Measurements from ENCODE around the gene SLC22A23.

SLC22A23 gene, protein sequence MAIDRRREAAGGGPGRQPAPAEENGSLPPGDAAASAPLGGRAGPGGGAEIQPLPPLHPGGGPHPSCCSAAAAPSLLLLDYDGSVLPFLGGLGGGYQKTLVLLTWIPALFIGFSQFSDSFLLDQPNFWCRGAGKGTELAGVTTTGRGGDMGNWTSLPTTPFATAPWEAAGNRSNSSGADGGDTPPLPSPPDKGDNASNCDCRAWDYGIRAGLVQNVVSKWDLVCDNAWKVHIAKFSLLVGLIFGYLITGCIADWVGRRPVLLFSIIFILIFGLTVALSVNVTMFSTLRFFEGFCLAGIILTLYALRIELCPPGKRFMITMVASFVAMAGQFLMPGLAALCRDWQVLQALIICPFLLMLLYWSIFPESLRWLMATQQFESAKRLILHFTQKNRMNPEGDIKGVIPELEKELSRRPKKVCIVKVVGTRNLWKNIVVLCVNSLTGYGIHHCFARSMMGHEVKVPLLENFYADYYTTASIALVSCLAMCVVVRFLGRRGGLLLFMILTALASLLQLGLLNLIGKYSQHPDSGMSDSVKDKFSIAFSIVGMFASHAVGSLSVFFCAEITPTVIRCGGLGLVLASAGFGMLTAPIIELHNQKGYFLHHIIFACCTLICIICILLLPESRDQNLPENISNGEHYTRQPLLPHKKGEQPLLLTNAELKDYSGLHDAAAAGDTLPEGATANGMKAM

DNA sequence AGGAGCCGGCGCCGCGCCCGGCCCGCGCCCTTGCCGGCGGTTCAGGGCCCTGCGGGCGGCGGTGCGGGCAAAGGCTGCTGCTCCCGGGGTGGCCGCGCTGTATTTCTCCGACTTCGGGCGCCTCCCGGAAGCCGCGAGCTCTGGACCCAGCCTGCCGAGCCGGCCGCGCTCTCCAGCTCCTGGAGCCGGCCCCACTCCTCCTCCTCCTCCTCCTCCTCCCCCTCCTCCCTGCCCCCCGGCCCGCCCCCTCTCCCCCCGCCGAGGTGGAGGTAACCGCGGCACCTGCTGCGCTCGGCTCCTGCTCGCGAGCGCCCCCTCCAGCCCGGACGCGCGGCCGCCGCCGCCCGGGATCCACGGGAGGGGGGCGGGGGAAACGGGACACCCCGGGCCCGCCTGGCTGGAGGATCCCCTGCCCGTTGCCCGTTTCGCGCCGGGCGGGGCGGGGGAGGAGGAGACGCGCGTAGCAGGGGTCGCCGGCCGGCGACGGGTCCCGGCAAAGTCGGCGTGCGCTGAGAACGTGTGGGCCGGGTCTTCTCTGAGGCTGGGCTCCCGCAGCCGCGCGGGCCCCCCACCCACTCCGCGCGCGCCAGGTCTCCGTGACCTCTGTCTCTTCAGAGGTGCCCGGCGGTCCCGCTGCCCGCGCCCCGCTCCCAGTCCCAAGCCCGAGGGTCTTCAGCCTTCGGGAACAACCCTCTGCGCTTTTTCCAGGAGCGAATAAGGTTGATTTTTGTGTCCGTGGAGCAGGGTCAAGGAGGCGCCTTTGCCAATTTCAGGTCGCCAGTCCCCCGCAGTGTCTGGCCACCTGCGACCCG is at the start of gene SLC22A23:
Gene SLC22A23, minus strand, starts transcription at position 153 of the 812 bp plus-strand sequence. CDS start 491 bp downstream, outside the sequence.
- DNase-seq: peak; percentile 38

DNA sequence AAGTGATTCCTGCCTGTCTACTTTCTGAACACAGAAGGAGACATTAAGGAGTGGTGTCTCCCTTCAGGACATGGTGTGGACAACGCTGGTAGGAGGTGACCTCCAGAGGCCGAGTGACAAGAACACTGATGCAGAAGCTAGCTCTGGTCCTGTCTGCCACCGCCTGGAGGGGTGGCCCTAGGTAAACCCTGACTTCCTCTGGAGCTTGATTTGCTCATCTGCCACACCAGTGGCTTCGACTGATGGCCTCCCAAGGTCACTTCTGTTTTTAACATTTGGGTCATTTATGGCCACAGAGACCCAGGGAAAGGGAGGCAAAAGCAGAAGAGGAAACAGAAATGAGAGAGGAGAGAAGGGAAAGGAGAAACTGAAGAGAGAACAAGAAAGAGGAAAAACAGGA is 49.4 kb upstream of the SLC22A23 start:
- DNase-seq: no peak

DNA sequence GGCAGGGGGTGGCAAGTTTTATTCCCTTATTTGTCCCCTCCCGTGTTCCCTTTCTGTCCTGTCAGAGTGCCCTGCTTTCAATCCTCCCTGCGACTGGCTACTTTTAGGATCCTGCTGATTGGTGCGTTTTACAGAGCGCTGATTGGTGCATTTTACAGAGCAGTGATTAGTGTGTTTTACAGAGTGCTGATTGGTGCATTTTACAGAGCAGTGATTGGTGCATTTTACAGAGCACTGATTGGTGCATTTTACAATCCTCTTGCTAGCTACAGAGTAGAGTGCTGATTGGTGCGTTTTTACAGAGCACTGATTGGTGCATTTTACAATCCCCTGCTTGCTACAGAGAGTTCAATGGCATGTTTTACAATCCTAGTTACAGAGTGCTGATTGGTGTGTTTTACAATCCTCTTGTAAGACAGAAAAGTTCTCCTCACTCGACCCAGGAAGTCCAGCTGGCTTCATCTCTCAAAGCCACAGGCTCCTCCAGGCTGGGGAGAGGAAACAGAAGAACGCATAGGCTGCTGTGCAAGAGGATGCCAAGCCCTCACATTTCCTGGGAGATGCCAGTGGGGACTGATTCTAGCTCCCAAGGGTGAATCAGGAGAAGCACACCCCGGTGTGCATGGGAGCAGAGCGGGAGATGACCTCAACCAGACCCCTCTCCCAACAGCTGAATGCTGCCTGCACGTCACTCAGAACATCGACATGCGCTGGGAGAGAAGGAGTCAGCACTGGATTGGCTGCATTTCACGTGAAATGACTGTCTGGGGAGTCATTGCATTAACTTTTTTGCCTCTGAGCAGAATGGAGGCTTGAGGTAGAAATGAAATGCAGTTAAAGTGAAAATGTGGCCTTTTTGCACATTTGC is 48.3 kb upstream of the SLC22A23 start:
- peak; percentile 32 for DNase-seq

DNA sequence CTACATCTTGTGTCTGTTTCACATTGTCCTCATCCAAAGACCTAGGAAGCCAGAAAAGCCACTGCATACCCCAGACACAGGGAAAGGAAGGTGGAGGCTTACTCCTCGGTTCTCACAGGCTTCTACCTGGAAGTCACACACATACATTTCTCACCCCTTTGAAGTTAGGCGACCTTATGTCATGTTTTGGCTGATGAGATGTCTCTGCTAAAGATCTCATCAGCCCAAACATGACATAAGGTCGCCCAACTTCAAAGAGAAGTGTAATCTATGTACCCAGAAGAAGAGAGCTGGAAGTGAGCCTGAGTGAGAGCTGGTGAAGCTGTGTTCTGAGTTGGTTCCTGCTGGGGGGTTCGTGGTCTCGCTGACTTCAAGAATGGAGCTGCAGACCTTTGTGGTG is 47.5 kb upstream of the SLC22A23 start:
- no peak for DNase-seq

DNA sequence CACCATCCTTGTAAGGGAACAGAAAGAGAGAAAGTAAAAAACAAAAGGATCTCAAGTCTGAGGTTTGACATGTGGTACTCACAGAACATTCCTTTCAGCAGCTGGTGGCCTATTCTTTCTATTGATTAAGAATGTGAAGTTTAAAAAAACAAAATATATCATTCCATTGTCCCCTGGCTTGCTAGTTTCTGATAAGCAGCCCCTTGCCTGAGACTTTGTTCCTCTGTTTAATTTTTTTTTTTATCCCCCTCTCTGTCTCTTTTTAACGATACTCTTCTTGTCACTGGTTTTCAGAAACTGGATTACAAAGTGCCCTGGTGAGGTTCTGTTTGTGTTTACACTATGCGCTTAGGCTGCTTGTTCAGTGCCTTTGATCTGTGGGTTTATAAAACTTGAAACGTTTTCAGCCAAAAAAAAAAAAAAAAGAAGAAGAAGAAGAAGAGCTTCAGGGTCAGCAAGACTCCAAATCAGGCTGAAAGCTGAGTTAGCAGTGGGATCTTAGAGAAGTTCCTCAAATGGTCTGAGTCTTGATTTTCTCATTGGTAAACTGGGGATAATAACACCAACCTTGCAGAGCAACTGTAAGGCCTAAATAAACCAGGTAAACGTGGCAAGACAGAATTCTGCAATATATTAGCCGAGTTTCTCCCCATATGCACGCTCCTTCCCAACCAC is 45.1 kb upstream of the SLC22A23 start:
- no peak for DNase-seq

DNA sequence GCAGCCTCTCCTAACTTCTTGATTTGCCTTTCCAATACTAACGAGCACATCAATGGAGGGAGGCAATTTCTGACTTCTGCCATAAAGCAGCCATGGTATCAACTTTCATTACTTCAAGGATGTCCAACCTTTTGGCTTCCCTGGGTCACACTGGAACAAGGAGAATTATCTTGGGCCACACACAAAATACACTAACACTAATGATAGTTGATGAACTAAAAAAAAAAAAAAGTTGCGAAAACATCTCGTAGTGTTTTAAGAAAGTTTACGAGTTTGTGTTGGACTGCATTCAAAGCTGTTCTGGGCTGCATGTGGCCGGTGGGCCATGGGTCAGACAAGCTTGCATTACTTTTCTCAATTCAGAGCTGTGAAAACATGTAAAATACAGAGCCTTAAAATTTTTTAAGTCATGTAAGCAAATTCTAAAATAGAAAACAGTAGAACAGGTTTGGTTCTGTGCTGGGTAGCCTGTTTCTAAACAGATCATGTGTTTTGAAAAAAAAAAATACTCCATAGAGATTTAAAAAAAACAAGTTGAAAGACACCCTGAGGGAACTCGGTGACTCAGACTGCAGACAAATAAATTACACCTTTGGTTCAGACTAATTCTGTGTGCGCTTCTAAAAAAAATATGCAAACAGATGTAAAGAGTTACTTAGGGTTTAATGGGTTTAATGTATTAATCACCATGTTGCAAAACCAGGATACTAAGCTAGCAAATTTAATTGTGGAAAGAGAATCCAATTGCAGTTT is 43.6 kb upstream of the SLC22A23 start:
- DNase-seq: peak; percentile 76

DNA sequence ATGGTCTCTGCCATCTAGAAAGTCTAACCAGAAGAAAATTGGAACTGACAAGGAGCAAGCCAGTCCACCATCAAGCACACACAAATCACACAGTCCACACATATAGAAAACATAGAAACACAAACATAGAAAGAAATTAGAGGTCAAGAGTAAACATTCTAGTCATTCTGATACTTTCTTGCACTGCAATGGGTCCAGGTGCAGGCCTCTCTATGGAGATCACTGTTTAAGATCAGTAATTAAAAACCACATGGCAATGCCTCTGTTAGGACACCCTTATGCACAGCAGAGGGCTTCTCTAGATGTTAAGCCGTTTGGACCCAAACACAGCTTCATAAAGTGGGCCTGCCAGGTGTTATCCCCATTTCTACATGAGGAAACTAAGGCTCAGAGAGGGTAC is 42.8 kb upstream of the SLC22A23 start:
- DNase-seq: no peak

DNA sequence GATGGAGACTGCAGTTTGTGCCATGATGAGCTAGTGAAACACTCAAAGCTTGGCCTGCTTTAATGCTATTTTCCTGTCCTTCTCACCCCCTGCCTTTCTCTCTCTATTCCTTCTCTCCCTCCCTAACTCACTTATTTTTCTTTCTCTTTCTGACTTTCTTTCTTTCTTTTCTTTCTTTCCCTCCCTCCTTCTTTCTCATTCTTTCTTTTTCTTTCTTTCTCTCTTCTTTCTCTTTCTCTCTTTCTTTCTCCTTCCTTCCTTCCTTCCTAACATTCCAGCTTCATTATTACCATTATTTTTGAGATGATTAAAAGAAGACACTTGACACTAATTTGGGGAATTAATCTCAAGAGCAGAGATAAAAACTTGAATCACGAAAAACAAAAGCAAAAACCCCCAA is 39.5 kb upstream of the SLC22A23 start:
- DNase-seq: no peak

DNA sequence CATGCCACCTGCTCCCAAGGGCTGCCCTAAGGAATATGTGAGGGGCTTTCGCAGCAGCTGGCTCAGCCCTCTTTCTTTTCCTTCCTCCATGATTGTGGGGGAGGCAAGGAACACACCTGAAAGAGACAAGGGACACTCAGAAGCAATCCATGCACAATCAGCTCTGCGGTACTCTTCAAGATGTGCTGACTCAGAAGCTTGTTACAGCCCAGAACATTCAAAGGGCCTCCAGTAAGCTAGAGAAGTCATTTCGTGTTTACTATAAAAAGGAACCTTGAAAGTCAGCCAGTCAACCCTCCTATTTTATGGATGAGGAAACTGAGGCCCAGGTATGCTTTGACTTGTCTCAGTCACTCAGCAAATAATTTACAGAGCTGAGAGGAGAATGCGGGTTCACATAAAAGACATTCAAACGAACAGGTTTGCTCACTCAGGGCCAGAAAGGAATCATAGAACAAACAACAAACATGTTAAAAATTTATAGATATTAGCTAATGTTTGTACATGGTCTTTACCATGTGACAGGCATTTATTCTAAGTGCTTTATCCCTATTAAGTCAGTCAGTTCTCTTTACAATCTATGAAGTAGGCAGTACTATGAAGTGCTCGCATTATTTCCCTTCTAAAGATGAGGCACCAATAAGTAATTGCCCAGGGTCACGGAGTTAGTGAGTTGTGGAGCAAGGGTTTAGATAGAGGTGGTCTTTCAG is 37.7 kb upstream of the SLC22A23 start:
- DNase-seq: no peak

DNA sequence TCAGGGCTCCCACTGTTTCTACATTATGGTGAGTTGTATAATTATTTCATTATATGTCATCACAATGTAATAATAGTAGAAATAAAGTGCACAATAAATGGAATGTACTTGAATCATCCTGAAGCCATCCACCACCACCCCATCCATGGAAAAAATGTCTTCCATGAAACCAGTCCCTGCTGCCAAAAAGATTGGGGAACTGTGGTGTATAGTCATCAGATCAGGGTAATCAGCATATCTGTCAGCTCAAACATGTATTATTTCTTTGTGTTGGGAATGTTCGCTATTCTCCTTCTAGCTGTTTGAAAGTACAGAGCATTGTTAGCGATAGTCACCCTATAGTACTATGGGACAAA is 33.8 kb upstream of the SLC22A23 start:
- peak; percentile 90 for DNase-seq

DNA sequence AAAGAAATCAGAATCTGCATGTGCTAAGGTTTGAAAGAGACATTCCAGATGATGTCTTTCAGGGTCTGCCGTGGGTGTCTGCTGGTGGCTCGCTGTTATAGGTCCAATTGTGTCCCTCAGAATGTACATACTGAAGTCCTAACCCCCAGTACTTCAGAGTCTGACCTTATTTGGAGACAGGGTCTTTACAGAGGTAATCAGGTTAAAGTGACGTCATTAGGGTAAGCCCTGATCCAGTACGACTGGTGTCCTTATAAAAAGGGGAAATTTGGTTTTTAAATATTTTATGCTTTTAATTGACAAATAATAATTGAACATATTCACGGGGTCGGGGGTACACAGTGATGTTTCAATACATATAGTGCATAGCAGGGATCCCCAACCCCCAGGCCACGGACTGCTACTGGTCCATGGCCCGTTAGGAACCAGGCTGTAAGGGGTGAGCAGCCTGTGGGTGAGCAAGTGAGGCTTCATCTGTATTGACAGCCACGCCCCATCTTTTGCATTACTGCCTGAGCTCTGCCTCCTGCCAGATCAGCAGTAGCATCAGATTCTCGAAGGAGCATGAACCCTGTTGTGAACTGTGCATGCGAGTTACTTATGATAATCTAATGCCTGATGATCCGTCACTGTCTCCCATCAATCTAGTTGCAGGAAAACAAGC is 33.2 kb upstream of the SLC22A23 start:
- DNase-seq: no peak

DNA sequence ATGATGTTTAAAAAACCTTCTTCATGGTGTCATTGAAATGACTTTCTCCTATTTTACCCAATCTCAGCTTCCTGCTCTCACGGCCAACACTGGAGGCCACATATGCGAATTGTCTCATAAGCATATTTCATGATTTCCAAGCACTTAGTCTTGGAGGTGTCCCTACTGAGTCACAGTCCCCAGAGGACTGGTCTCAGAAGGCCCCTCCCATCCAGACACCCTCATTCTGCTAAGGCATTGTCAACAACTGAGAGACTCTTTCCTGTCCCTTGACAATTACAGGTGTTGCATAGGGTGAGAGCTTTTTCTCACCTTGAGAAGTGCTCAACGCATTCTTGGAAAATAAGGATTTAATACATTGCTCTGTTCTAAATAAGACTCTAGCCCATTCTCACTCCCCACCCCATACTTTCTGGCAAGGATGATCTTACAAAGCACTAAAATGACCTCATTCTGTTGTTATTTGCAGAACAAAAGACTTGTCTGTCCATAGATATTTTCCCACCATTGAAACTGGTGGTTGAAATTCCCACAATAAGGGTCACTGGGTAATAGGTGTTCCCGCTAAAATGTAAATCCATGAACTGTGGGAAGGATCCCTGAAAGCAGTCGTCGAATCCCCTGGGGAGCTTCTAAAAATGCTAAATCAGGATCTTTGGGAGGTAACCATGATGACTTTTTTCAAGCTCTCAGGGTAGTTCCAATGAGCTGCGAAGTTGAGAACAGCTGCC is 32.3 kb upstream of the SLC22A23 start:
- DNase-seq: peak; percentile 81

DNA sequence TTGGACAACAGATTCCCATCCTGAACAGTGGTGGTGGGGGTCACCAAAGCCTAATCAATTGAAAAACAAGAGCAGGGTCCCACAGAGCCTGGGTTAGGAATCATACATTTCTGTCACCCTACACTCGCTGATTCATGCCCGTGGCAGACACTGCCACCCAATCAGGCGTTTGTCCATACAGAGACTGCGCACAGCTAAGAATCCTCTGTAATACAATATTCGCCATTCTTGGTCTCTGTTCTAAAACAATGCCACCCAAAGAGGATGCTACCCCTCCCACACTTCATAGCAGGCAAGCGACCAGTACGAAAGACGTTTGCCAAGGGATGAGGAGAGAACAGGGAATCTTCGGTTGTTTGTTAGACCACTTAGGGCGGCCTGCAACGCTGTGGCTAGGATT is 28.1 kb upstream of the SLC22A23 start:
- DNase-seq: no peak

DNA sequence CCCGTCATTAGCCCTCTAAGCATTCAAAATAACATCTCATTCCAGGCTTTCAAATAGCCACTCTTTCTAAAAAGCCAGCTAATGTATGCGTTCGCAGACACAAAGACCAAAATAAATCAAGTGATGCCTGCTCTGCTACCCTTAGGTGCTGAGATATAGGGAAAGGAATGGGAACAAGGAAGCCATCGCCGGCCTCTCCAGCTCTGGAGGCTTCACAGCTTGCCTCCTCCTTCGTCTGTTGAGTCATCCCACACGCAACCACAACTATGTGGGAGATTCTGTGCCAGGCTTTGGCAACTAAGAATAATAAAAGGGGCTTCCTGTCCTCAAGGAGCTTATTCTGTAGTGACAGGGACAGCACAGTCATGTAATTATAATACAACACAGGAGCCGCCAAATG is 27.3 kb upstream of the SLC22A23 start:
- DNase-seq: peak; percentile 94

DNA sequence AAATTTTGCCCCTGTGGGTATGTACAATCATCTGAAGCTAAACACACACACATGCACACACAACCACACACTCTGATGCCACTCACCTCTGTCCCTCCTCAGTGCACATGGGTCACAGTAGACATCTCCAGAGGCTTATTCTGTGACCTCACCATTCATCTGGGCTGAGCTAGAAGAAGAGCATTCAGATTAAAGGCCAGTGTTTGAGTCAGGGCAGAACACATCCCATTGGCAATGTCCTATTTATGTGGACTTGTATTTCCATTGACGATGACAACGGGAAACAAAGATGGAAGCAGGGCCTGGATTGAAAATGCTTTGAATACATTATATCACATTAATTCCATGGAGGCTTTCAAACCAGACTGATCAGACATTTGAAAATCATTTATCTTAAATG is 26.8 kb upstream of the SLC22A23 start:
- DNase-seq: no peak

DNA sequence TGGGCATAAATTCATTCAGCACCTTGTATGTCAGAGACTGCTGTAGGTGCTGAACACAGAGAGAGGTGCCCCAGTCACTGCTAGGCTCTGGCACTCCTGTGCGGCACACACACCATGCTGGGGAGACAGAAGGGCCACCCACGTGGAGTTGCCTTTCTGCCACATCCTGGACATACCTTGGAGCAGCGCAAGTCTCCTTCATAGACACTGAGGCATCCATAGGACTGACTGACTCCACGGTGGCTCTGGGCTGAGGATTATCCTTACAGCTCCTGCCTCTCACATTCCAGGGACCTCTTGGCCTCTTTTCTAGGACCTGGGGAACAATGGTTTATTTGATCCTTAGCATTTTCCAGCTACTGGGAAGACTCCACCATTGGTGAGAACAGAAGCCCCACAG is 26.0 kb upstream of the SLC22A23 start:
- DNase-seq: no peak

DNA sequence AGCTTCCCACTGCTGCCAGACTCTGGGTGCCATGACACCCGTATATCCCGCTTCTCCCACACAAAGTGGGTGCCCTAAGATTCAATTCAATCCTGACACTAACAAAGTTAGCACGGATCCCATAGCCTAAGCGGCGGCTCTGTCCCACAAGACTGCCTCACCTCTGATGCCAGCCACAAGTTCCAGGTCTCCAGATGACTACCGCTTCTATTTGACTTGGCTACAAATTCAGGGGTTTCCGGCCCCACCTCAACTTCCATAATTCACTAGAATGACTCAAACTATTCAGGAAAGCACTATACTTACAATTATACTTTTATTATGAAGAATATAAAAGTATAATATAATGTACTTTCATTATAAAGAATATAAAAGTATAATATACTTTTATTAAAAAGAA is 24.8 kb upstream of the SLC22A23 start:
- DNase-seq: no peak

DNA sequence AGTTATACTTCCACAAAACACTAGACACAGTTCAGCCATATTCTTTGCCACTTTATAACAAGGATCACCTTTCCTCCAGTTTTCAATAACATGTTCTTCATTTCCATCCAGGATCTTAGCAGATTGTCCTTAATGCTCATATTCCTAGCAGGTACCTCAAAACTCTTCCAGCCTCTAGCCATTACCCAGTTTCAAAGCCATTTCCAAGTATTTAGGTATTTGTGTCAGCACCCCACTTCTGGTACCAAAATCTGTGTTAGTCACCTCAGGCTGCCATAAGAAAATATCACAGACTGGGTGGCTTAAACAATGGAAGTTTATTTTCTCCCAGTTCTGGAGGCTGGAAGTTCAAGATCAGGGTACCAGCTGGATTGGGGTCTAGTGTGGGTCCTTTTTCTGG is 23.2 kb upstream of the SLC22A23 start:
- no peak for DNase-seq

DNA sequence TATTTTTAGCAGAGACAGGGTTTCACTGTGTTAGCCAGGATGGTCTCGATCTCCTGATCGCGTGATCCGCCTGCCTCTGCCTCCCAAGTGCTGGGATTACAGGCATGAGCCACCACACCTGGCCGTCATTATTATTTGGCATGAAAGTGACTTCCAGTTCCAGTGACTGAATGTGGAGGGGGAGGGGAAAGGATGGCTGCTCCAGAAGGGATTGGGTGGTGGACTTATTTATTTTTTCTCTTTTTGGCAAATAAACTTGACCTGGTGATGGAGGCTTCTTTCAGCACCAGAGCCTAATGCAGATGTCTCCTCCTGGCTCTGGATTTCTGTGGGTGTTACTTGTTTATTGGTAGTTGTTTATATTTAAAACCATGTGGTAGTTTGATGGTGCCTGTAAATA is 16.9 kb upstream of the SLC22A23 start:
- peak; percentile 30 for DNase-seq
